HG02884 (cell line): Measurements from ENCODE around the gene NMU.
"Not testable (repeated sequence)": the region's sequence is repeated elsewhere in the genome, so short reads cannot be mapped to it uniquely, and the experiment has no call there.

ENCODE experiments used
- ATAC-seq: cut with Tn5 transposase; IDR thresholded peaks from one replicate; pipeline ENCODE4 v1.9.1; 2021; ENCODE audit warnings: mild to moderate bottlenecking, moderate library complexity; ENCODE audit not compliant: unreplicated experiment

Gene NMU

GRCh38 chr4:55635741-55636655 is at the start of gene NMU:
TSS of gene NMU (minus strand) at chr4:55636298. CDS start at chr4:55636192, 106 bp downstream.
- ATAC-seq, result peak; percentile 77

- no peak for ATAC-seq
Measured at GRCh38 chr4:55684276-55684675, 48.2 kb upstream of the NMU start.

GRCh38 chr4:55682797-55683196 is 46.7 kb upstream of the NMU start:
- not testable (repeated sequence) for ATAC-seq

GRCh38 chr4:55682295-55682694 is 46.2 kb upstream of the NMU start:
- ATAC-seq, result no peak

GRCh38 chr4:55681430-55681829 is 45.3 kb upstream of the NMU start:
- ATAC-seq, result no peak

GRCh38 chr4:55675196-55675793 is 39.2 kb upstream of the NMU start:
- no peak for ATAC-seq

GRCh38 chr4:55673424-55673823 is 37.3 kb upstream of the NMU start:
- no peak for ATAC-seq

- ATAC-seq, result no peak
Measured at GRCh38 chr4:55671667-55672066, 35.6 kb upstream of the NMU start.

GRCh38 chr4:55670695-55671094 is 34.6 kb upstream of the NMU start:
- no peak for ATAC-seq

GRCh38 chr4:55668449-55668848 is 32.4 kb upstream of the NMU start:
- no peak for ATAC-seq

GRCh38 chr4:55666535-55666934 is 30.4 kb upstream of the NMU start:
- ATAC-seq, result no peak

- no peak for ATAC-seq
Measured at GRCh38 chr4:55663145-55663544, 27.0 kb upstream of the NMU start.

- no peak for ATAC-seq
Measured at GRCh38 chr4:55661398-55662056, 25.4 kb upstream of the NMU start.

- no peak for ATAC-seq
Measured at GRCh38 chr4:55658657-55659056, 22.6 kb upstream of the NMU start.

- no peak for ATAC-seq
Measured at GRCh38 chr4:55654131-55654530, 18.0 kb upstream of the NMU start.

- no peak for ATAC-seq
Measured at GRCh38 chr4:55650483-55650882, 14.4 kb upstream of the NMU start.

- ATAC-seq, result no peak
Measured at GRCh38 chr4:55637272-55637820, 1.2 kb upstream of the NMU start.

GRCh38 chr4:55636656-55636999 is 530 bp upstream of the NMU start:
- ATAC-seq, result no peak

- no peak for ATAC-seq
Measured at GRCh38 chr4:55635282-55635681, 816 bp downstream of the NMU start.

GRCh38 chr4:55634417-55635128 is 1.5 kb downstream of the NMU start:
- no peak for ATAC-seq

GRCh38 chr4:55633903-55634302 is 2.2 kb downstream of the NMU start:
- no peak for ATAC-seq
